ENCODE results near the gene PRKG1.

The PRKG1 gene

GRCh38 chr10:52043811-52044210, 969.5 kb downstream of the PRKG1 start:
- DNase-seq (no peak), ATAC-seq (ENCODE audit: insufficient read depth, low read depth) (no peak)
- Histone ChIP-seq H3K4me1 (ENCODE audit: insufficient read depth, low read length) (no peaks in the 10 kb centered on the region), H3K4me3 (ENCODE audit: low read depth in 1 of 2, low read length in 2 of 2) (no peak overlapping the region), H4K20me1 (ENCODE audit: insufficient read depth, low read length) (no peaks in the 10 kb centered on the region), H3K27ac (ENCODE audit: low read length) (no peak overlapping the region), H3K36me3 (ENCODE audit: insufficient read depth, low read length) (no peaks in the 10 kb centered on the region), H3K27me3 (ENCODE audit: insufficient read depth, low read length, poor library complexity) (no peaks in the 10 kb centered on the region), H2AFZ (ENCODE audit: low read depth, low read length) (no peak overlapping the region), H3K4me2 (ENCODE audit: insufficient read depth, low read length) (no peak overlapping the region), H3K9me3 (ENCODE audit: insufficient read depth, low read length, severe bottlenecking) (no peaks in the 10 kb centered on the region), H3K9ac (ENCODE audit: low read depth, low read length) (no peak overlapping the region), H3K79me2 (ENCODE audit: insufficient read depth, low read length) (no peaks in the 10 kb centered on the region)
- no peak for TF ChIP-seq CTCF (IDR thresholded peaks at IDR 0.05; ENCODE audit: borderline replicate concordance, extremely low read depth, low read length, poor library complexity, severe bottlenecking)
- no peak for TF ChIP-seq EZH2 (IDR thresholded peaks at IDR 0.05; ENCODE audit: borderline replicate concordance, low read depth, low read length, severe bottlenecking)

- H3K36me3 ChIP-seq (ENCODE audit: insufficient read depth, low read length) = no peaks in the 10 kb centered on the region
- no peak for DNase-seq
- H3K4me1 ChIP-seq (ENCODE audit: insufficient read depth, low read length) = no peaks in the 10 kb centered on the region
- TF ChIP-seq CTCF (IDR thresholded peaks at IDR 0.05; ENCODE audit: borderline replicate concordance, extremely low read depth, low read length, poor library complexity, severe bottlenecking) (no peak), EZH2 (IDR thresholded peaks at IDR 0.05; ENCODE audit: borderline replicate concordance, low read depth, low read length, severe bottlenecking) (no peak)
- no peak overlapping the region for H3K4me3 ChIP-seq (ENCODE audit: low read depth in 1 of 2, low read length in 2 of 2)
- H3K9ac ChIP-seq (ENCODE audit: low read depth, low read length) = no peak overlapping the region
- no peaks in the 10 kb centered on the region for H3K79me2 ChIP-seq (ENCODE audit: insufficient read depth, low read length)
- no peak overlapping the region for H2AFZ ChIP-seq (ENCODE audit: low read depth, low read length)
- no peaks in the 10 kb centered on the region for H3K27me3 ChIP-seq (ENCODE audit: insufficient read depth, low read length, poor library complexity)
- H3K27ac ChIP-seq (ENCODE audit: low read length) = no peak overlapping the region
- H4K20me1 ChIP-seq (ENCODE audit: insufficient read depth, low read length) = no peaks in the 10 kb centered on the region
- no peak overlapping the region for H3K4me2 ChIP-seq (ENCODE audit: insufficient read depth, low read length)
- ATAC-seq (ENCODE audit: insufficient read depth, low read depth) = no peak
- no peaks in the 10 kb centered on the region for H3K9me3 ChIP-seq (ENCODE audit: insufficient read depth, low read length, severe bottlenecking)
Measured at GRCh38 chr10:52048051-52048450, 973.8 kb downstream of the PRKG1 start.

- no peak for ATAC-seq (ENCODE audit: insufficient read depth, low read depth)
Measured at GRCh38 chr10:52050429-52051047, 976.3 kb downstream of the PRKG1 start.

More at GRCh38 chr10:52050429-52051047, 976.3 kb downstream of the PRKG1 start:
- Histone ChIP-seq H3K9ac (ENCODE audit: low read depth, low read length) (no peak overlapping the region), H3K27me3 (ENCODE audit: insufficient read depth, low read length, poor library complexity) (no peaks in the 10 kb centered on the region), H3K4me1 (ENCODE audit: insufficient read depth, low read length) (no peaks in the 10 kb centered on the region), H3K27ac (ENCODE audit: low read length) (no peak overlapping the region), H3K9me3 (ENCODE audit: insufficient read depth, low read length, severe bottlenecking) (no peaks in the 10 kb centered on the region), H3K79me2 (ENCODE audit: insufficient read depth, low read length) (no peaks in the 10 kb centered on the region), H3K36me3 (ENCODE audit: insufficient read depth, low read length) (no peaks in the 10 kb centered on the region), H3K4me2 (ENCODE audit: insufficient read depth, low read length) (no peak overlapping the region), H3K4me3 (ENCODE audit: low read depth in 1 of 2, low read length in 2 of 2) (no peak overlapping the region), H4K20me1 (ENCODE audit: insufficient read depth, low read length) (no peaks in the 10 kb centered on the region), H2AFZ (ENCODE audit: low read depth, low read length) (no peak overlapping the region)
- TF ChIP-seq EZH2 (IDR thresholded peaks at IDR 0.05; ENCODE audit: borderline replicate concordance, low read depth, low read length, severe bottlenecking) (no peak), CTCF (IDR thresholded peaks at IDR 0.05; ENCODE audit: borderline replicate concordance, extremely low read depth, low read length, poor library complexity, severe bottlenecking) (no peak)
- DNase-seq = no peak
